HepG2 (cell line): ENCODE results near the gene SLC35B2. TPM values are rescaled to one million over a fixed set of nuclear protein-coding genes. Genes with fewer than 3 reads are reported as not detected.
A peak's percentile ranks its signal among the peaks of the same experiment; 100 is the strongest.

ENCODE experiments used
- KDM5A ChIP-seq: fragments of 200-600 bp; sonication (generic); IDR thresholded peaks from 2 replicates; pipeline ENCODE4 v1.7.0; 2018; ENCODE audit warnings: antibody characterized with exemption, mild to moderate bottlenecking, low read length, borderline replicate concordance
- MXD4 ChIP-seq: IDR thresholded peaks from 2 replicates; pipeline ENCODE4 v1.6.1; 2016; ENCODE audit warnings: mild to moderate bottlenecking, missing biosample characterization, missing genetic modification reagents
- PHF20 ChIP-seq: sonication (generic); formaldehyde crosslinking; IDR thresholded peaks from 2 replicates; pipeline ENCODE4 v1.5.0; 2020; ENCODE audit warnings: mild to moderate bottlenecking, missing genetic modification reagents
- SETDB1 ChIP-seq: sonication (generic); formaldehyde crosslinking; IDR thresholded peaks from 2 replicates; pipeline ENCODE4 v1.5.1; 2020; ENCODE audit warnings: missing genetic modification reagents, mild to moderate bottlenecking, borderline replicate concordance
- SIN3A ChIP-seq: IDR thresholded peaks from 2 replicates; pipeline ENCODE4 v1.6.1; 2011; ENCODE audit warnings: low read depth, mild to moderate bottlenecking, control low read depth, low read length, borderline replicate concordance
- SP2 ChIP-seq: sonication (generic); formaldehyde crosslinking; IDR thresholded peaks from 2 replicates; pipeline ENCODE4 v1.5.1; 2020; ENCODE audit warnings: mild to moderate bottlenecking, missing genetic modification reagents
- ZFP36L1 ChIP-seq: sonication (generic); formaldehyde crosslinking; IDR thresholded peaks from 2 replicates; pipeline ENCODE4 v1.8.0; 2022; ENCODE audit warnings: mild to moderate bottlenecking, missing genetic modification reagents, moderate library complexity
- ZNF142 ChIP-seq: sonication (generic); formaldehyde crosslinking; IDR thresholded peaks from 2 replicates; pipeline ENCODE4 v1.4.0; 2020; ENCODE audit warnings: missing genetic modification reagents
- ZNF275 ChIP-seq: sonication (generic); formaldehyde crosslinking; IDR thresholded peaks from 2 replicates; pipeline ENCODE4 v1.8.0; 2022; ENCODE audit warnings: missing genetic modification reagents, mild to moderate bottlenecking, inconsistent platforms, borderline replicate concordance
- ZNF670 ChIP-seq: sonication (generic); formaldehyde crosslinking; IDR thresholded peaks from 2 replicates; pipeline ENCODE4 v1.8.0; 2022; ENCODE audit warnings: mild to moderate bottlenecking, missing genetic modification reagents, borderline replicate concordance
- ZNF75D ChIP-seq: sonication (generic); formaldehyde crosslinking; IDR thresholded peaks from 2 replicates; pipeline ENCODE4 v1.8.1; 2023; ENCODE audit warnings: missing genetic modification reagents, mild to moderate bottlenecking, borderline replicate concordance
- ZNF770 ChIP-seq: sonication (generic); formaldehyde crosslinking; IDR thresholded peaks from 2 replicates; pipeline ENCODE4 v1.5.0; 2020; ENCODE audit warnings: mild to moderate bottlenecking, missing genetic modification reagents
- polyA plus RNA-seq, 8 experiments: library from polyadenylated mRNA; depleted of rRNA in 3 of 8; stranded (reverse) in 7 of 8; unstranded in 1 of 8; fragments of >200 nt; fragmentation: Illumina TruSeq in 4 of 8; extraction: Trizol in 4 of 8; gene quantifications; 2 replicates each; pipeline versions ENCODE4 v1.2.1 to v1.2.3, GENCODE V29; 2011 to 2016; ENCODE audit warnings: low read depth in 4 of 8, missing spikeins in 1 of 8, mixed read lengths in 1 of 8; ENCODE audit not compliant: insufficient read depth in 1 of 8
- total RNA-seq, 5 experiments: library from RNA; depleted of rRNA; stranded (reverse); fragments of >200 nt; fragmentation: Illumina TruSeq; extraction: Trizol; gene quantifications; 2 replicates each; pipeline ENCODE4 v1.2.3, GENCODE V29; 2016; ENCODE audit warnings: low read depth in 1 of 5
- TF ChIP-seq, protein P1 (sequence below): sonication (generic); formaldehyde crosslinking; IDR thresholded peaks from 2 replicates; pipeline ENCODE4 v1.5.1; 2020; ENCODE audit warnings: mild to moderate bottlenecking, moderate library complexity, missing genetic modification reagents

The SLC35B2 gene
- total and polyA plus RNA-seq, 2 of the 13 experiments (the other 11 are each of a cell fraction or from before 2014, with no cell fraction given): 61.1 to 148 TPM

- TF ChIP-seq, protein P1, sequence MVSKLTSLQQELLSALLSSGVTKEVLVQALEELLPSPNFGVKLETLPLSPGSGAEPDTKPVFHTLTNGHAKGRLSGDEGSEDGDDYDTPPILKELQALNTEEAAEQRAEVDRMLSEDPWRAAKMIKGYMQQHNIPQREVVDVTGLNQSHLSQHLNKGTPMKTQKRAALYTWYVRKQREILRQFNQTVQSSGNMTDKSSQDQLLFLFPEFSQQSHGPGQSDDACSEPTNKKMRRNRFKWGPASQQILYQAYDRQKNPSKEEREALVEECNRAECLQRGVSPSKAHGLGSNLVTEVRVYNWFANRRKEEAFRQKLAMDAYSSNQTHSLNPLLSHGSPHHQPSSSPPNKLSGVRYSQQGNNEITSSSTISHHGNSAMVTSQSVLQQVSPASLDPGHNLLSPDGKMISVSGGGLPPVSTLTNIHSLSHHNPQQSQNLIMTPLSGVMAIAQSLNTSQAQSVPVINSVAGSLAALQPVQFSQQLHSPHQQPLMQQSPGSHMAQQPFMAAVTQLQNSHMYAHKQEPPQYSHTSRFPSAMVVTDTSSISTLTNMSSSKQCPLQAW: no peak
- TF ChIP-seq KDM5A: no peak
- TF ChIP-seq ZNF75D (CRISPR knock-in tag): no peak
- no peak for TF ChIP-seq ZNF275
- no peak for TF ChIP-seq ZNF670 (CRISPR knock-in tag)
- no peak for TF ChIP-seq ZNF770 (CRISPR knock-in tag)
- peak; percentile 71; the same call in 1 of the 2 replicates for TF ChIP-seq MXD4 (CRISPR knock-in tag)
- TF ChIP-seq SIN3A: no peak
- no peak for TF ChIP-seq SETDB1 (CRISPR knock-in tag)
- TF ChIP-seq PHF20: no peak
- TF ChIP-seq ZNF142: no peak
- no peak for TF ChIP-seq ZFP36L1 (CRISPR knock-in tag)
- TF ChIP-seq SP2 (CRISPR knock-in tag): 0 out of 2 replicates have a peak, but pooled peaks have one; percentile 11
Observed at GRCh38 chr6:44217332-44218143, 39.8 kb downstream of the SLC35B2 start (continued).
